HL-60 (cell line): ENCODE measurements around the gene STX4.

Experiments used
- DNase-seq, 2 experiments: peaks; one replicate each; pipeline ENCODE4 v3.0.0-alpha.2; 2010 to 2020; ENCODE audit warnings: low read depth in 1 of 2, low spot score in 1 of 2
- H3K27ac ChIP-seq: fragments of 250-450 bp; sonication (Bioruptor Pico); replicated peaks from 2 replicates; pipeline ENCODE4 v1.5.1; 2020; ENCODE audit warnings: mild to moderate bottlenecking, moderate library complexity
- H3K27me3 ChIP-seq: fragments of 250-450 bp; sonication (Bioruptor Pico); 2 replicates; pipeline ENCODE4 v1.5.1; 2021; ENCODE audit warnings: mild to moderate bottlenecking, moderate library complexity; ENCODE audit not compliant: insufficient read depth, poor library complexity, severe bottlenecking
- H3K4me3 ChIP-seq: replicated peaks from 2 replicates; pipeline ENCODE4 v1.5.1; 2011; ENCODE audit warnings: mild to moderate bottlenecking, control low read depth, low read length; ENCODE audit not compliant: insufficient read depth
- GABPA ChIP-seq: IDR thresholded peaks from 2 replicates; pipeline ENCODE4 v1.6.1; 2012; ENCODE audit warnings: low read depth
- POLR2AphosphoS5 ChIP-seq: IDR thresholded peaks from 2 replicates; pipeline ENCODE4 v1.6.1; 2012; ENCODE audit warnings: low read depth
- SPI1 ChIP-seq: IDR thresholded peaks from 2 replicates; pipeline ENCODE4 v1.6.1; 2012; ENCODE audit warnings: low read depth, mild to moderate bottlenecking, borderline replicate concordance
- TF ChIP-seq, protein P1 (sequence below): IDR thresholded peaks from one replicate; pipeline ENCODE4 v1.5.1; 2011; ENCODE audit warnings: low read length, control low read depth, inconsistent platforms; ENCODE audit not compliant: insufficient read depth
- TF ChIP-seq, protein P2 (sequence below): IDR thresholded peaks from 2 replicates; pipeline ENCODE4 v1.6.1; 2012; ENCODE audit warnings: low read depth; ENCODE audit not compliant: insufficient replicate concordance

Gene STX4

DNA sequence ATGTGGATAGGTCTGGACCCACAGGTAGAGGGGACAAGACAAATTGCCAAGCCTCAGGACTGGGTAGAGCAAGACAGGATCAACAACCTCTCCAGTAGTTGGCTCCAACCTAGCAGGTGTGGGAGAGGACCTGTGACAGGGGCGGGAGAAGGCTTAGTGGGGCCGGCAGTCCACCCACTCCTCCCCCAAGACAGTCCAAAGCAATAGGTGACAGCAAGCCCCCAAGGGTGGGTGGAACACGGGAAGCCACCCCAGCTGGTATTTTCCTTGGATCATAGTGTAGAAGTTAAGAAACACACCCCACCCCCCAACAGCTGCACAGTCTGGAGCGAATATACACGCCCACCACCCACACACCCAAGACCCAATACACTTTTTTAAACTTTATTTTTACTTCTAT lies 4.1 kb upstream of the STX4 start:
- no peak for DNase-seq
- no peaks in the 10 kb centered on the region for H3K27me3 ChIP-seq
- no peak overlapping the region for H3K4me3 ChIP-seq
- no peak overlapping the region for H3K27ac ChIP-seq
- TF ChIP-seq GABPA (no peak), POLR2AphosphoS5 (no peak), SPI1 (no peak)
- TF ChIP-seq, protein P1, sequence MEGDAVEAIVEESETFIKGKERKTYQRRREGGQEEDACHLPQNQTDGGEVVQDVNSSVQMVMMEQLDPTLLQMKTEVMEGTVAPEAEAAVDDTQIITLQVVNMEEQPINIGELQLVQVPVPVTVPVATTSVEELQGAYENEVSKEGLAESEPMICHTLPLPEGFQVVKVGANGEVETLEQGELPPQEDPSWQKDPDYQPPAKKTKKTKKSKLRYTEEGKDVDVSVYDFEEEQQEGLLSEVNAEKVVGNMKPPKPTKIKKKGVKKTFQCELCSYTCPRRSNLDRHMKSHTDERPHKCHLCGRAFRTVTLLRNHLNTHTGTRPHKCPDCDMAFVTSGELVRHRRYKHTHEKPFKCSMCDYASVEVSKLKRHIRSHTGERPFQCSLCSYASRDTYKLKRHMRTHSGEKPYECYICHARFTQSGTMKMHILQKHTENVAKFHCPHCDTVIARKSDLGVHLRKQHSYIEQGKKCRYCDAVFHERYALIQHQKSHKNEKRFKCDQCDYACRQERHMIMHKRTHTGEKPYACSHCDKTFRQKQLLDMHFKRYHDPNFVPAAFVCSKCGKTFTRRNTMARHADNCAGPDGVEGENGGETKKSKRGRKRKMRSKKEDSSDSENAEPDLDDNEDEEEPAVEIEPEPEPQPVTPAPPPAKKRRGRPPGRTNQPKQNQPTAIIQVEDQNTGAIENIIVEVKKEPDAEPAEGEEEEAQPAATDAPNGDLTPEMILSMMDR, result no peak
- TF ChIP-seq, protein P2, sequence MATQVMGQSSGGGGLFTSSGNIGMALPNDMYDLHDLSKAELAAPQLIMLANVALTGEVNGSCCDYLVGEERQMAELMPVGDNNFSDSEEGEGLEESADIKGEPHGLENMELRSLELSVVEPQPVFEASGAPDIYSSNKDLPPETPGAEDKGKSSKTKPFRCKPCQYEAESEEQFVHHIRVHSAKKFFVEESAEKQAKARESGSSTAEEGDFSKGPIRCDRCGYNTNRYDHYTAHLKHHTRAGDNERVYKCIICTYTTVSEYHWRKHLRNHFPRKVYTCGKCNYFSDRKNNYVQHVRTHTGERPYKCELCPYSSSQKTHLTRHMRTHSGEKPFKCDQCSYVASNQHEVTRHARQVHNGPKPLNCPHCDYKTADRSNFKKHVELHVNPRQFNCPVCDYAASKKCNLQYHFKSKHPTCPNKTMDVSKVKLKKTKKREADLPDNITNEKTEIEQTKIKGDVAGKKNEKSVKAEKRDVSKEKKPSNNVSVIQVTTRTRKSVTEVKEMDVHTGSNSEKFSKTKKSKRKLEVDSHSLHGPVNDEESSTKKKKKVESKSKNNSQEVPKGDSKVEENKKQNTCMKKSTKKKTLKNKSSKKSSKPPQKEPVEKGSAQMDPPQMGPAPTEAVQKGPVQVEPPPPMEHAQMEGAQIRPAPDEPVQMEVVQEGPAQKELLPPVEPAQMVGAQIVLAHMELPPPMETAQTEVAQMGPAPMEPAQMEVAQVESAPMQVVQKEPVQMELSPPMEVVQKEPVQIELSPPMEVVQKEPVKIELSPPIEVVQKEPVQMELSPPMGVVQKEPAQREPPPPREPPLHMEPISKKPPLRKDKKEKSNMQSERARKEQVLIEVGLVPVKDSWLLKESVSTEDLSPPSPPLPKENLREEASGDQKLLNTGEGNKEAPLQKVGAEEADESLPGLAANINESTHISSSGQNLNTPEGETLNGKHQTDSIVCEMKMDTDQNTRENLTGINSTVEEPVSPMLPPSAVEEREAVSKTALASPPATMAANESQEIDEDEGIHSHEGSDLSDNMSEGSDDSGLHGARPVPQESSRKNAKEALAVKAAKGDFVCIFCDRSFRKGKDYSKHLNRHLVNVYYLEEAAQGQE, result no peak

DNA sequence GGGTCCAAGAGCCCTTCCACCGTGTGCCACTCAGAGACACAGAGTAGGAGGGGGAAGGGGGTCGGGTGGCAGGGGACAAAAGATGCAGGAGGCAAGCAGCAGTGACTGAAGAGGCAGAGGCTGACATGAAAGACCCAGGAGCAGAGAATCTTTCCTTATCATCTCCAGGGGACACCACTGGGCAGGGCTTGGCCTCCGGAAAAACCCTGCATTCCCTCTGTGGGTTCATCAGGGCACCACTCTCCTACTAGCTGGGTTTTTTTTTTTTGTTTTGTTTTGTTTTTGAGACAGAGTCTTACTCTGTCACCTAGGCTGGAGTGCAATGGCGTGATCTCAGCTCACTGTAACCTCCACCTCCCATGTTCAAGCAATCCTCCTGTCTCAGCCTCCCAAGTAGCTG lies 2.1 kb upstream of the STX4 start:
- no peak for DNase-seq
- Histone ChIP-seq H3K27me3 (no peaks in the 10 kb centered on the region), H3K27ac (no peak overlapping the region), H3K4me3 (no peak overlapping the region)
- TF ChIP-seq, protein P1, result no peak
- TF ChIP-seq, protein P2, result no peak
- no peak for TF ChIP-seq GABPA
- no peak for TF ChIP-seq POLR2AphosphoS5
- TF ChIP-seq SPI1, result no peak

DNA sequence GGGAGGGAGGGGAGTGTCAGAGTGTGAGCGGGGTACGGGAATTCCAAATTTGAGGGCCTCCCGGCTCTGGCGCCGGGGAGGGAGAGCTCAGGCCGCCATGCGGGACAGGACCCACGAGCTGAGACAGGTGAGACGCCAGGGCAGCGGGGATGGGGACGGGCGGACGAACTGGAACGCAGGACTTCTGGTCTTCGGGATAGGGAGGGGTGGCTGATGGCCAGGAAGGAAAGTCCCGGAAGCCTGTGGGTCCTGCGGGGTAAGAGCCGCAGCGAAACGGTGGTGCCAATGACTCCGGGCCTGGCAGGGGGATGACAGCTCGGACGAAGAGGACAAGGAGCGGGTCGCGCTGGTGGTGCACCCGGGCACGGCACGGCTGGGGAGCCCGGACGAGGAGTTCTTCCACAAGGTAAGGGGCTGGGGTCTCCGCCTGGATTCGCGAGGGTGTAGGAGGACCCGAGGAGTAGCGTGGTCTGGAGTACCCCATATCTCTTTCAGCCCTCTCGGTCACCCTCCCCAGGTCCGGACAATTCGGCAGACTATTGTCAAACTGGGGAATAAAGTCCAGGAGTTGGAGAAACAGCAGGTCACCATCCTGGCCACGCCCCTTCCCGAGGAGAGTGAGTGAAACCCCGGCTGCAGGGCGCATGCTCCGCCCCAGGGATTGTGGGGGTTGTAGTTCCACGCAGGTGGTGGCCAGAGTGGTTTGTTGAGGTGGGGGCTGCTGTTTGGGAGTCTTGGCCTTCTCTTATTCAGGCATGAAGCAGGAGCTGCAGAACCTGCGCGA lies 543 bp downstream of the STX4 start:
- TF ChIP-seq, protein P1, result no peak
- TF ChIP-seq GABPA (no peak), SPI1 (no peak), POLR2AphosphoS5 (no peak)
- TF ChIP-seq, protein P2, result no peak
- H3K27me3 ChIP-seq, result no peaks in the 10 kb centered on the region
- DNase-seq, result peak; percentile 61 to 84
- peak overlapping the region; percentile 82 for H3K27ac ChIP-seq
- peak overlapping the region; percentile 96 for H3K4me3 ChIP-seq
